Coronary artery (tissue), 2 donors: Measurements from ENCODE around the gene SYNGR4.
"Not testable (repeated sequence)": the region's sequence is repeated elsewhere in the genome, so short reads cannot be mapped to it uniquely, and the experiment has no call there.

ENCODE experiments used
- DNase-seq: peaks from one replicate; pipeline ENCODE4 v3.0.0-alpha.2; 2017; ENCODE audit warnings: low spot score
- H3K27ac ChIP-seq, 2 donors: fragments of 200-600 bp; sonication (generic); one replicate each; pipeline ENCODE4 v1.5.1; 2016 to 2019
- H3K4me3 ChIP-seq: fragments of 200-600 bp; sonication (generic); 2 replicates; pipeline ENCODE4 v1.5.1; 2016; ENCODE audit warnings: mild to moderate bottlenecking, moderate library complexity
- CTCF ChIP-seq: fragments of 200-600 bp; sonication (generic); IDR thresholded peaks from one replicate; pipeline ENCODE4 v1.5.1; 2019; ENCODE audit warnings: antibody characterized with exemption

SYNGR4 gene

DNA sequence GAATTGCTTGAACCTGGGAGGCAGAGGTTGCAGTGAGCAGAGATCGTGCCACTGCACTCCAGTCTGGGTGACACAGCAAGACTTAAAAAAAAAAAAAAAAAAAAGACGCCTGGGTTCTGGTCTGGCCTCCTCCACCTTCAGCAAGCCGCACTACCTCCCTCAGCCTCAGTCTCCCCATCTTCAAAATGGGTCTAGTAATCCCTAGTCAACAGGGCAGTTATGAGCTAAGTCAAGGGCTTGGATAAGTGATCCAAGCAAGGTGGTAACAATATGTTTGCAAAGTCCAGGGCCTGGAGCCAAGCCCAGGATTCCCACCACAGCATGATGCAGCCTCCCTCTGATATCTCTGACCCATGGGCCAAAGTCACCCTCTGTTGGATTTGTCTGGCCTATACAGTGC, 22.8 kb downstream of the SYNGR4 start:
- no peak for DNase-seq
- Histone ChIP-seq H3K4me3 (no peak overlapping the region), H3K27ac (no peak overlapping the region)
- no peak for TF ChIP-seq CTCF

GRCh38 chr19:48390188-48391099, 26.3 kb downstream of the SYNGR4 start:
- peak overlapping the region; percentile 91 to 92 for H3K27ac ChIP-seq
- DNase-seq, result peak; percentile 83
- H3K4me3 ChIP-seq, result peak overlapping the region; percentile 86
- TF ChIP-seq CTCF, result peak; percentile 56

- peak; percentile 87 for DNase-seq
- TF ChIP-seq CTCF, result peak; percentile 84
- peak within 1 kb of the TSS; percentile 91 to 92 for H3K27ac ChIP-seq
- peak within 1 kb of the TSS; percentile 86 for H3K4me3 ChIP-seq
Observed at GRCh38 chr19:48391100-48392005, 27.2 kb downstream of the SYNGR4 start, which contains the start of gene KDELR1. Gene KDELR1 (minus strand): TSS chr19:48391551. CDS start chr19:48391358, 193 bp downstream.

GRCh38 chr19:48392006-48392344, 27.8 kb downstream of the SYNGR4 start:
- not testable (repeated sequence) for H3K27ac ChIP-seq, DNase-seq, H3K4me3 ChIP-seq

DNA sequence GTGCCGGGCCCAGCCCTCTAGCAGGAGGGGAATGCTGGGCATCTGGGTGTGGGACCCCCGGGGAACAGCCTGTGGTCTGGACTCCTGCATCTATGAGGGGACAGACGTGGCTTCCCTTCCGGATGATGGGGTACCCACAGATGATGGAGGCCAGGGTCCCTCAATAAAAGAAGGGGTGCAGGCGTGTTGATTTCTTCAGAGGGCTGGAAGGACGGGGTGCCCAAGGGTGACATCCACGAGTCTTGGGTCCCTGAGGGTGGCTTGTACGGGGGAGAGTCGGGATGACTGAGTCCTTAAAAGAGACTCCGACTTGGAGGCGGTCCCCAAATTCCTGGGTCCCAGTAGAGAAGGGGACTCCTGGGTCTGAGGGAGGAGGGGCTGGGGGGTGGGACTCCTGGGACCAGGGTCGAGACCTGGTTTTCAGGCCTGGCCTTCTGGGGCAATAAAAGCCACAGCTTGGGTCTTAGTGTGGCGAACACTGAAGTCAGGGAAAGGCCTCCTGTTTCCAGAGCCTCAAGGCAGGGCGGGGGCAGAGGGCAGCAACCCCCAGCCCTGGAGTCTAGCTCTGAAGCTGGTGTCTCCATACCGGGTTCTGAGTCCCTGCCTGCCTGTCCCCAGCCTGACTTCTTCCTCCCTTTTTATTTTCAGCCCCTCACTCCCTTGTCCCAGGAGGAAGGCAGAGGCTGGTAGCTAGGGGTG, 28.8 kb downstream of the SYNGR4 start:
- no peak for TF ChIP-seq CTCF
- Histone ChIP-seq H3K27ac (no peak overlapping the region), H3K4me3 (peak overlapping the region; percentile 55)
- no peak for DNase-seq

DNA sequence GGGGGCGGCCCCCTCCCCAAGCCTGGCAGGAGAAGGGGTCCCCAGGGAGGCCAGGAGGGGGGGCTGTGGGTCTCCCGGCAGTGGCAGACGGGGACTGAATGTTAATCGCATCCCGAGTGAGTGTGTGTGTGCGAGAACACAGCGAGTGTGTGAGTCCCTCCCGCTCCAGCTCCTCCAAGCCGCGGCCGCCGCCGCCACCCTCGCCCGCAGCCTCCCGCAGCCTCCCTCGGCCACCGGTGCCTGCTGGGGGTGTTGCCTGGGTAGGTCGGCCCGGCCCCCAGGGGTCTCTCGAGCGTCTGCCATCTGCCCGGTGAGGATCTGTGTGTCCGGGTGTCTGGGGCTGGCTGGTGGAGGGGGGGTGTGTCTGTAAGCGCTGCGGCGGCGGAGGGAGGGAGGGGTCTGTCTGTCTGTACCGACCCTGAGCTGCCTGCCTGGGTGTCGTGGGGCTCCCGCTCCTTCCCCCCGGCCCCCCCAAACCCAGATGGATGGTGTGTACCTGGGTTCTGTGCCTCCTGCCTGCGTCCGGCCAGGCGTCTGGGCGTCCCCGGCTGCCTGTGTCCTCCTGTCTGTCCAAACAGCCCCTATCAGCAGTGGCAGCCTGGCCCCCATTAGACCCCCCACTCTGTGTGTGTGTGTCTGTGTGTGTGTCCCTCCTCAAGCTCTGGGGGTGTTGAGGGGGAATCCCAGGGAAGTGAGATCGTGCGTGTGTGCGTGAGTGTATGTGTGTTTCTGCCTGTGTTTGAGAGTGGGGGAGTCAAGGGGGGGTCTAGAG, 29.6 kb downstream of the SYNGR4 start, which contains the start of gene GRIN2D:
GRIN2D (plus strand) TSS at position 110 of the 772 bp plus-strand sequence. CDS start 4,725 bp downstream, outside the sequence.
- H3K4me3 ChIP-seq, result peak within 1 kb of the TSS; percentile 55
- no peak within 1 kb of the TSS for H3K27ac ChIP-seq
- no peak for DNase-seq
- no peak for TF ChIP-seq CTCF
